AG04449 (cell line): ENCODE results near the gene CTNNA1.

Experiments used
- CTCF ChIA-PET: fragments of 350-600 bp; formaldehyde crosslinking; extraction: SDS; loops from one replicate; lab custom pipeline; 2021; ENCODE audit warnings: antibody characterized with exemption; lab: Yijun Ruan, JAX
- POLR2A ChIA-PET: fragments of 400-600, 350-600 bp; formaldehyde crosslinking; extraction: SDS; loops from one replicate; lab custom pipeline; 2020; ENCODE audit warnings: antibody characterized with exemption, inconsistent platforms; lab: Yijun Ruan, JAX
- DNase-seq: peaks from one replicate; pipeline ENCODE4 v3.0.0-alpha.2; 2010; ENCODE audit warnings: low read depth, low spot score
- H3K4me3 ChIP-seq: 2 replicates; pipeline ENCODE4 v1.5.1; 2011; ENCODE audit warnings: low read depth, mild to moderate bottlenecking, control low read depth, low read length
- CTCF ChIP-seq: IDR thresholded peaks from one replicate; pipeline ENCODE4 v1.5.1; 2011; ENCODE audit warnings: mild to moderate bottlenecking, moderate library complexity, low read length, control low read depth, inconsistent platforms; ENCODE audit not compliant: insufficient read depth; ENCODE audit errors: missing control alignments

CTNNA1 gene

DNA sequence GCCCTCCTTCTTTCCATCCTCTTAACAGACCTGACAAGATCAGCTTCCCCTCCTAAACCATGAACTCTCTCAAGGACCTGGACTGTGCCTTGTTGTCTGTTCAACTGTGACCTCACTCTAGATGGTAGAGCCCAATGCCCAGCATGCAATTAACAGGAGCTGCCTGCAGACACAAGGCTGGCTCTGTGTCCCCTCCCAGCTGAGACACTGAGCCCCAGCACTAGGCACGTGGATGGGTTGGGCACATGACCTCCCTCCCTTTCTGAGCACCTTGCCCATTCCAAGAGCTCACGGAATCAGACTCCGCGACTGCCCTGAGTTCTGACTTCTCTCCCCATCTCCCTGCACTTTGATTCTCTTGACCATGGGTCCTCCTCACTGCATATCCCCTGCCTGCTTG is 215.4 kb downstream of the CTNNA1 start:
- TF ChIP-seq CTCF: no peak
- CTCF ChIA-PET: no interaction called here

DNA sequence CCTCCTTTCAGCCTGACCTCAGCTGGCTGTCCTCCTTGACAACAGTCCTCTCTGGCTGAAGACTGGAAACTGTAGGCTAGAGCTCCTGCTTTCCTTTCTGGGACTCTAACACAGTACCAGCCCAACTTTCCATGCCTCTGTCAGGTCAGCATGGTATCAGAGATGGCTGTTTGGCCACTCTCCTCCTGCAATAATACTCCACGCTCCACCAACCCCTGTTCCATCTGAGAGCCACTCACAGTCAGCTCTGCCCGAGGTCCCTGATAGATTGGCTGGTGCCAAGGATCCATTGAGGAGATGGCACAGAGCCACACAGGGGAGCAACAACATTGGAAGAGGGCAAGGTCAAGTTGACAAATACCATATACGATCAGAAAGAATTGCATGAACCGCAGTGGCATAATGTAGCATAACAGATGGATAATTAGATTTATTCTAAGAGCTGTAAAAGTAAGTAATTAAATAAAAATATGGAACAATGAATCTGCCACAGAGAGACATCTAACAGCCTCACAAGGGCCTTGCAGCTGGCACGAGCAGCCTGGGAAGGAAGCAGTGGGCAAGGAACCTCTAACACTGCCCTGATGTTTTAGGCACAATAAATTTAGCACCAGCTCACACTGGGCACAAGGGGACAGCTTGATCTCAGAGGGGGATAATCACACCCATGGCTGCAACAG is 216.2 kb downstream of the CTNNA1 start:
- POLR2A ChIA-PET: no interaction called here
- H3K4me3 ChIP-seq: no peak overlapping the region
- CTCF ChIA-PET: interaction anchor here (0.7 kb wide), 1 partner anchor 9 kb away, joined by 3 read pairs; no protein-coding TSS in a partner anchor
- DNase-seq: no peak
- no peak for TF ChIP-seq CTCF

More for the DNA sequence above, 215.4 kb downstream of the CTNNA1 start:
- POLR2A ChIA-PET: no interaction called here
- DNase-seq: no peak
- no peak overlapping the region for H3K4me3 ChIP-seq

DNA sequence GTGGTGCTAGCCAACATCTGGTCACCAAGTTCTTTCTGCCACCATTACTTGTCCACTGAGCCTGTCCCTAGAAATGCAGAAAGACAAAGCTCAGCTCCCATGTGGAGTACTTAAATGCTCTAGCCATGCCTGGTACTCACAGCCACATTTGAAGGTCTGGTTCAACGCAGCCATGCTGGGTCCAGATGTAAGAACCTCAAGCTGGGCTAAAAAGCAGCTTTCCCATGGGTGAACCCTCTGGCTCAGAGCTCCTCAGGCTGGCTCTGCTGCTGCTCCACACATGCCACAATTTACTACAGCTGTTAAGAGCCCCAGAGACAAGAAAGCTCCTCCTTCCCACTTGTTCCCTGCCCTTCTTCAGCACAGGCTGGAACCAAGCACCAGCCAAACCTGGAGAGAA is 219.0 kb downstream of the CTNNA1 start:
- no peak for DNase-seq
- H3K4me3 ChIP-seq: no peak overlapping the region
- ChIA-PET CTCF (interaction anchor here (0.7 to 1.1 kb wide), 2 partner anchors 182 to 290 kb away, joined by 3 to 4 read pairs; no protein-coding TSS in a partner anchor), POLR2A (no interaction called here)
- no peak for TF ChIP-seq CTCF

DNA sequence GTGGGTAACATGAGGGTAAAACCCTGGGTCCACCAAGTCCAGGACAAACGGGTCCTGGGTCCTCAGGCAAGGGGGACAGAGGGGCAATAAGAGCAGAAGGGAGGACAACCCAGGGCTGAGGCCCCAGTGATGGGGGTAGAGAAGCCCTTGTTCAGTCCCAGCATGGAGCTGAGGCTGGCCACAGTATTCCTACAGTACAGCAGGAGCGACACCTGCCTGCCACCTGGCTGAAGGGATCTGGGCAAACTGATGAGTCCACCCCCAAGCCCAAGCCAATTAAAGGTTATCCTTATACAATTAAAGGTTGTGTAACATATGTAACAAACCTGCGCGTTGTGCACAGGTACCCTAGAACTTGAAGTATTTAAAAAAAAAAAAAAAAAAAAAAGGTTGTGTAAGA is 219.6 kb downstream of the CTNNA1 start:
- H3K4me3 ChIP-seq: no peak overlapping the region
- no peak for TF ChIP-seq CTCF
- ChIA-PET CTCF (interaction anchor here (1.1 kb wide), 1 partner anchor 289 kb away, joined by 3 read pairs; no protein-coding TSS in a partner anchor), POLR2A (no interaction called here)
- no peak for DNase-seq

DNA sequence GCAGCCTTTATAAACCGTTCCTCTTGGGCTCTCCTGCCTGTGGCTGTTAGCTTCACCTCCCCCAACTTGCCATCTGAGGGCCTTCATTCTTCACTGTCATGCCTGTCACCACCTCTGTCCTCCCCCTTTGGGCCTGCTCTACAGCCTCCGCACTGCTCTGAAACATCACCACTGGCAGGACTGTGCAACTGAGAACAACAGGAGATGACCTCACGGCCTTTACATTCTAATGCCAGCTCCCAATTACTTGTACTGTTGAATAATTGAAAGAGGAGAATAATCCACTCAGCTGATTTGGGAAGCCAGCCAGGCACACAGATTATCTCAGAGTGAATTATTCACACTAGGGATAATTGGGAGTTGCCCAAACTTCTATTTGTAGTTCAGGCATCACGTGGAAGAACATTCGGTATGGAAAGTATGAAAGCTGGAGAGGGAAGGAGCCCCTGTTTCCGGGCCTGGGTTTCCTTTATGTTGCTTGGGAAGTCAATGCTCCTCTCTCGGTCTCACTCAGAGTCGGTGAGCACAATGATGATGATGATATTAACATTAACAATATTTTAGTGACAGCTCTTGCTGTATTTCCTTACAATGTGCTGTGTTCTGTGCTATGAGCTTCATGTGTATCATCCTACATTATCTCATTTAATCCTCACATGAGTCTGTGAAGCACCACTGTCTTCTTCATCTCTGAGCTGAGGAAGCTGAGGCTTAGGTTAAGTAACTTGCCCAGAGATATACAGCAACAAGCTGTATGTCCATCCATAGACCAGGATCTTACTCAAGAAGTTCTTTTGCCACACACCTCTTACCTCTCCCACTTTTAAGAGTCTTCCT is 221.2 kb downstream of the CTNNA1 start:
- DNase-seq: no peak

More for the DNA sequence above, 221.2 kb downstream of the CTNNA1 start:
- ChIA-PET CTCF (interaction anchor here (0.7 to 1.0 kb wide), 2 partner anchors 11 to 395 kb away, joined by 3 read pairs; no protein-coding TSS in a partner anchor), POLR2A (interaction anchor here (0.8 kb wide), 1 partner anchor 11 kb away, joined by 3 read pairs; no protein-coding TSS in a partner anchor)
- no peak for TF ChIP-seq CTCF
- H3K4me3 ChIP-seq: no peak overlapping the region
